LNCaP clone FGC (cell line): Measurements from ENCODE around the gene SLC38A2.

ENCODE experiments used
- DNase-seq: peaks from one replicate; pipeline ENCODE4 v3.0.0-alpha.2; 2011; ENCODE audit warnings: low read depth
- H3K4me3 ChIP-seq: 2 replicates; pipeline ENCODE4 v1.5.1; 2011; ENCODE audit warnings: mild to moderate bottlenecking, low read depth, low read length, control low read depth
- CTCF ChIP-seq: IDR thresholded peaks from 2 replicates; pipeline ENCODE4 v1.5.1; 2012; ENCODE audit warnings: mild to moderate bottlenecking; ENCODE audit not compliant: control insufficient read depth, insufficient read depth; ENCODE audit errors: extremely low read depth

The SLC38A2 gene

GRCh38 chr12:46370792-46371717 lies 1.5 kb downstream of the SLC38A2 start:
- H3K4me3 ChIP-seq: peak overlapping the region; percentile 74
- DNase-seq: no peak
- TF ChIP-seq CTCF: peak; percentile 27; the same call in 1 of the 2 replicates

- DNase-seq: no peak
- peak overlapping the region; percentile 74 for H3K4me3 ChIP-seq
- no peak for TF ChIP-seq CTCF
Measured at GRCh38 chr12:46370380-46370734, 2.2 kb downstream of the SLC38A2 start.

GRCh38 chr12:46369474-46370379 lies 2.8 kb downstream of the SLC38A2 start:
- H3K4me3 ChIP-seq: peak overlapping the region; percentile 74
- no peak for DNase-seq
- TF ChIP-seq CTCF: no peak

- no peak for TF ChIP-seq CTCF
- DNase-seq: no peak
- H3K4me3 ChIP-seq: no peak overlapping the region
Measured at GRCh38 chr12:46369095-46369473, 3.5 kb downstream of the SLC38A2 start.

GRCh38 chr12:46368684-46369083 lies 3.9 kb downstream of the SLC38A2 start:
- no peak for TF ChIP-seq CTCF
- H3K4me3 ChIP-seq: no peak overlapping the region
- DNase-seq: no peak

GRCh38 chr12:46368138-46368537 lies 4.4 kb downstream of the SLC38A2 start:
- no peak for DNase-seq
- TF ChIP-seq CTCF: no peak
- no peak overlapping the region for H3K4me3 ChIP-seq
